GM19023 (cell line): ENCODE data around the gene MSI2.

Experiments
- ATAC-seq: cut with Tn5 transposase; IDR thresholded peaks from one replicate; pipeline ENCODE4 v1.9.1; 2021; ENCODE audit warnings: mild to moderate bottlenecking, moderate library complexity; ENCODE audit not compliant: unreplicated experiment

MSI2 gene

GRCh38 chr17:57622683-57623433 lies 366.5 kb downstream of the MSI2 start:
- ATAC-seq, result peak; percentile 59

GRCh38 chr17:57623620-57624019 lies 367.3 kb downstream of the MSI2 start:
- peak; percentile 39 for ATAC-seq

GRCh38 chr17:57624386-57624785 lies 368.1 kb downstream of the MSI2 start:
- ATAC-seq, result no peak

- no peak for ATAC-seq
Observed at GRCh38 chr17:57625511-57625910, 369.2 kb downstream of the MSI2 start.

- no peak for ATAC-seq
Observed at GRCh38 chr17:57625957-57626356, 369.6 kb downstream of the MSI2 start.

- ATAC-seq, result no peak
Observed at GRCh38 chr17:57626520-57627210, 370.3 kb downstream of the MSI2 start.

- no peak for ATAC-seq
Observed at GRCh38 chr17:57627591-57627990, 371.3 kb downstream of the MSI2 start.

- no peak for ATAC-seq
Observed at GRCh38 chr17:57628421-57628820, 372.1 kb downstream of the MSI2 start.

GRCh38 chr17:57629470-57629869 lies 373.1 kb downstream of the MSI2 start:
- ATAC-seq, result peak; percentile 51

- no peak for ATAC-seq
Observed at GRCh38 chr17:57629886-57630285, 373.6 kb downstream of the MSI2 start.

GRCh38 chr17:57630736-57631135 lies 374.4 kb downstream of the MSI2 start:
- no peak for ATAC-seq

GRCh38 chr17:57631871-57632270 lies 375.5 kb downstream of the MSI2 start:
- ATAC-seq, result no peak

GRCh38 chr17:57632294-57632693 lies 376.0 kb downstream of the MSI2 start:
- ATAC-seq, result no peak

- no peak for ATAC-seq
Observed at GRCh38 chr17:57633236-57633635, 376.9 kb downstream of the MSI2 start.

- ATAC-seq, result no peak
Observed at GRCh38 chr17:57634713-57635465, 378.6 kb downstream of the MSI2 start.

- no peak for ATAC-seq
Observed at GRCh38 chr17:57636274-57636673, 380.0 kb downstream of the MSI2 start.

- ATAC-seq, result no peak
Observed at GRCh38 chr17:57636985-57637665, 380.8 kb downstream of the MSI2 start.

GRCh38 chr17:57637666-57638010 lies 381.3 kb downstream of the MSI2 start:
- ATAC-seq, result no peak

GRCh38 chr17:57638284-57638683 lies 382.0 kb downstream of the MSI2 start:
- no peak for ATAC-seq

GRCh38 chr17:57639381-57639780 lies 383.1 kb downstream of the MSI2 start:
- no peak for ATAC-seq

GRCh38 chr17:57640079-57640478 lies 383.8 kb downstream of the MSI2 start:
- ATAC-seq, result no peak
